ENCODE measurements around the gene FBXO48.

Gene FBXO48

DNA sequence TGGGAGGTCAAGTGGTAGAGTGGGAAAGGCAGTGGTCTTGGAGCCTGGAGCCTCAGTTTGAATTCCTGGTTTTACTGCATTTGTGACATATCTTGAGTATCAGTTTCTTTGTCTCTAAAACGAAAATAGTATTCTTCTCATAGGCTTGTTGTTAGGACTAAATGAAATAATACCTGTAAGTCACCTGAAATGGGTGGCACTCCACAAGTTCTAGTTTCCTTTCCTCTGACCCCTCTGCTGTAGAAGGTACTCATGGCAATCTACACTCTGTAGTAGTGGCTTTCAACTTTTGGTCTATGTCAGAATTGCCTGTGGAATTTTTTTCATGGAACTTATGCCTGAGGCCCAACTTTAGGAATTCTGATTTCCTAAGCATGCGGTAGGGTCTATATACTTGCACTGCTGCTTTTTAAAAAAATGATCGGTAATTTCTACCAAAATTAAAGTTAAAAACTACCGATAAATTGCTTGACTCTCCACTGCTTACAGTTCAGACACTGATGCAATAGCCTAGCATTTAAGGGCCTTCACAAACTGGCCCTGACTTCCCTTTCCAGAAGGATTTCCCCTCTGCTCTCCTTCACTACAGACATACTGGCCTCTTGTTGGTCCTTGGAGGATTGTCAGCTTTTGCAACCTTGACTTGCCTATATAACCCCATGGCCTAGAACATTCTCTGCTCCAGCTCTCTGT lies 54.8 kb downstream of the FBXO48 start:
- DNase-seq (ENCODE audit: low spot score), result no peak

DNA sequence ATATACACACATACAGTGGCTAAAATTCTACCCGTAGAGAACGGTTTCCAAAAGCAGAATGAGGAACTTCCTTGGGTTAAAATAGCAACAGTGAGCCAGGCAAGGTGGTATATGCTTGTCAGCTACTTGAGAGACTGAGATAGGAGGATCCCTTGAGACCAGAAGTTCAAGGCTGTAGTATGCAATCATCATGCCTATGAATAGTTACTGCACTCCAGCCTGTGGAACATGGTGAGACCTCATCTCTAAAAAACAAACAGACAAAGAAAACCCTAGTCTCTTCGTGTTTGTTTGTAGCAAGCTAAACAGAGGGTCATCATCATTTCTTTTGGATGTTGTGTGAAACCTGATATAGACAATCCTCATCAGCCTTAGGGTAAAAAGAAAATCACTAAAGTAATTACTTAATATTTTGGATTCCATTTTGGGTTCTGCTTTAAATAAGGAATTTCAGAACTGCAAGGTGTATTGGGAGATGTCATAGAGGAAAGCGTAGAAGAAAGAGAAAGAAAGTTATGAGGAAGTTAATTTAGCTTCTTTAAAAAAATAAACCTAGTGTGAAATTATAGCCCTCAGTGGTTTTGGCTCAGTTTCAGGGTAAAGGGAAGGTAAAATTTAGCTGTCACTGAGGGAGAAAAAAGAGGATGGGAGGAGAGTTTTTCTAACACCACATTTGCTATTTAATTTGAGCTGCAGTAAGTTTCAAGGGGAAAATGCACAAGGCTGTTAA lies 55.5 kb downstream of the FBXO48 start:
- no peak for DNase-seq (ENCODE audit: low spot score)

Data from SW480 (cell line).